ENCODE measurements around the gene EVI5L. TPM values are rescaled to one million over a fixed set of nuclear protein-coding genes. Genes with fewer than 3 reads are reported as not detected.

EVI5L gene
- total and polyA plus RNA-seq, 2 of the 8 experiments (the other 6 are each of a cell fraction or from before 2014, with no cell fraction given) = 7.2 to 11.0 TPM

DNA sequence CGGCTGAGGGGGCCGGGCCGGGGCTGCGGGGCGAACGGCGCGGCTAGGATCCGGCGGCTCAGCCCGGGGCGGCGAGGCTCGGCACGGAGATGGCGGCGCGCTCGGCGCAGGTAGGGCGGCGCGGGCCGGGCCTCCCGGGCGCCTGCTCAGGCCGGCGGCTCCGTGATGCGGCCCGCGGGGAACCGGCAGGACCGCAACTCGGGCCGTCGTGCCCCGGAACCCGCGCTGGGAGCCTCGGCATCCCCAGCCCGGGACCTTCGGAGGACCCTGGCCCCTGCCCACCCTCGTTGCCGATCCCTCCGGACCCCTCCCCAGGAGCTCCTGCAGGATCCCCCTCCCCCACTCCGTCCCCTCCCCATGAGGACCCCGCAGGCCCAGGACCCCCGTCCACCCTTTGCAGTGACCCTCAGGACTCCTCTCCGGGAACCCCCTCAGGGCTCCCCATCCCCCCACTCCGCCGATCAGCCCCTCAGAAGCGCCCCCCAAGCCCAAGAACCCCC lies 304 bp downstream of the EVI5L start:
- no peak overlapping the region for H2BK12ac ChIP-seq (ENCODE audit: low read depth, low read length)
- H3K4ac ChIP-seq (replicated peaks; ENCODE audit: insufficient read length, low read depth, low read length) = no peak overlapping the region
- no peaks in the 10 kb centered on the region for H3K79me1 ChIP-seq (ENCODE audit: low read depth, low read length)
- no peak overlapping the region for H4K5ac ChIP-seq (ENCODE audit: insufficient read length, low read depth, low read length)
- WGBS, 2 experiments (ENCODE audit: extremely low coverage in 1 of 2, insufficient coverage in 1 of 2, insufficient read length in 1 of 2, insufficient replicate concordance in 2 of 2, low coverage in 1 of 2, low lambda C conversion rate in 2 of 2, missing lambda C conversion rate in 1 of 2) = no CpG with 5 or more reads among the region's 53 CpGs
- H3K79me2 ChIP-seq (ENCODE audit: control insufficient read depth in 1 of 2, insufficient read depth in 2 of 2, low read length in 2 of 2) = no peaks in the 10 kb centered on the region
- H3K27me3 ChIP-seq (replicated peaks in 1 of 4; ENCODE audit: control insufficient read depth in 3 of 4, extremely low read depth in 1 of 4, insufficient read depth in 3 of 4, low read length in 3 of 4) = peaks cover 0 to 3% (median 2%) of the 10 kb centered on the region in 4 experiments; a peak in 1 of 7 replicates
- no peak overlapping the region for H4K91ac ChIP-seq (replicated peaks; ENCODE audit: insufficient read length, low read length)
- H3K18ac ChIP-seq (ENCODE audit: extremely low read depth, low read length) = no peak overlapping the region
- no peak overlapping the region for H3K56ac ChIP-seq (replicated peaks; ENCODE audit: insufficient read length, low read depth, low read length)
- POLR2A ChIA-PET (ENCODE audit: partially characterized antibody) = no interaction called here
- no peaks in the 10 kb centered on the region; the same call in 1 of the 2 replicates for H3K23me2 ChIP-seq (ENCODE audit: low read depth, low read length)
- H3K9me3 ChIP-seq (ENCODE audit: insufficient read depth in 2 of 2, low read depth in 1 of 2, low read length in 1 of 2) = no peaks in the 10 kb centered on the region
- no peak overlapping the region for H2BK5ac ChIP-seq (ENCODE audit: low read depth, low read length)
- no peak for TF ChIP-seq SAP30 (IDR thresholded peaks at IDR 0.05; ENCODE audit: insufficient read depth, insufficient replicate concordance, low read length)
- no peak for TF ChIP-seq KDM1A (IDR thresholded peaks at IDR 0.05; ENCODE audit: borderline replicate concordance, low read length)
- TF ChIP-seq, protein P1, sequence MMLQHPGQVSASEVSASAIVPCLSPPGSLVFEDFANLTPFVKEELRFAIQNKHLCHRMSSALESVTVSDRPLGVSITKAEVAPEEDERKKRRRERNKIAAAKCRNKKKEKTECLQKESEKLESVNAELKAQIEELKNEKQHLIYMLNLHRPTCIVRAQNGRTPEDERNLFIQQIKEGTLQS (IDR thresholded peaks at IDR 0.05; ENCODE audit: insufficient read depth, low read depth, low read length) = no peak
- no peak for TF ChIP-seq RXRA (IDR thresholded peaks at IDR 0.05; ENCODE audit: insufficient read depth, low read depth, low read length)
- TF ChIP-seq RBBP5 (IDR thresholded peaks at IDR 0.05; ENCODE audit: borderline replicate concordance, low read depth, low read length) = 0 out of 2 replicates have a peak, but pooled peaks have one; percentile 57
- TF ChIP-seq KDM4A (IDR thresholded peaks at IDR 0.05; ENCODE audit: low read depth, low read length, severe bottlenecking) = peak; percentile 64
- H3K27ac ChIP-seq (ENCODE audit: low read depth, low read length) = no peak overlapping the region
- H2BK120ac ChIP-seq (replicated peaks; ENCODE audit: low read depth, low read length) = no peak overlapping the region
- CTCF ChIA-PET (ENCODE audit: partially characterized antibody) = interaction anchor here (0.6 to 3.6 kb wide), 4 partner anchors 30 to 438 kb away, joined by 3 to 19 read pairs (median 14); partner anchors contain the start of gene TRAPPC5
- DNase-seq (ENCODE audit: low read depth in 1 of 2, low spot score in 2 of 2) (no peak), FAIRE-seq (no peak)
- H3K4me1 ChIP-seq (replicated peaks in 1 of 4; ENCODE audit: control insufficient read depth in 3 of 4, insufficient read depth in 4 of 4, low read length in 3 of 4) = peaks cover 0 to 8% (median 6%) of the 10 kb centered on the region in 4 experiments; a peak in 5 of 7 replicates
- H3K14ac ChIP-seq (ENCODE audit: insufficient read length) = no peak overlapping the region
- peak overlapping the region in 1 of 2 experiments; percentile 58; a peak in 3 of 4 replicates for H3K4me2 ChIP-seq (ENCODE audit: insufficient read depth in 1 of 2, low read depth in 2 of 2, low read length in 2 of 2)
- H2BK15ac ChIP-seq (ENCODE audit: low read length) = no peak overlapping the region
- no peak overlapping the region for H2AFZ ChIP-seq (ENCODE audit: low read length)
- peak overlapping the region; percentile 37 to 66 (median 44) for H3K4me3 ChIP-seq (ENCODE audit: extremely low read depth in 1 of 4, insufficient read depth in 2 of 4, low read depth in 3 of 4, low read length in 4 of 4)
- H2BK20ac ChIP-seq (ENCODE audit: low read length) = no peak overlapping the region
- H2AK5ac ChIP-seq (ENCODE audit: low read depth, low read length) = no peak overlapping the region
- no peak overlapping the region for H3K9ac ChIP-seq (replicated peaks in 1 of 4; ENCODE audit: extremely low read depth in 1 of 4, low read depth in 3 of 4, low read length in 3 of 4)
- H3K36me3 ChIP-seq (ENCODE audit: control insufficient read depth in 2 of 4, insufficient read depth in 4 of 4, low read length in 3 of 4) = no peaks in the 10 kb centered on the region
- no peak overlapping the region for H4K8ac ChIP-seq (ENCODE audit: extremely low read depth, insufficient read depth, low read length)
- H3K23ac ChIP-seq (ENCODE audit: insufficient read length) = no peak overlapping the region
- peaks cover 0 to 1% of the 10 kb centered on the region in 2 experiments for H4K20me1 ChIP-seq (replicated peaks in 1 of 2; ENCODE audit: control insufficient read depth in 1 of 2, insufficient read depth in 2 of 2, low read length in 2 of 2)
